ENCODE measurements around the gene LST1. TPM values are rescaled to one million over a fixed set of nuclear protein-coding genes. Genes with fewer than 3 reads are reported as not detected.

Gene LST1
- total and polyA plus RNA-seq, 2 donors (not counting 1 experiment from before 2014, with no cell fraction given) = not detected

- no peaks in the 10 kb centered on the region for H4K20me1 ChIP-seq (ENCODE audit: control insufficient read depth, extremely low read depth, insufficient read depth, low read length)
- H3K79me2 ChIP-seq (ENCODE audit: control insufficient read depth, insufficient read depth, low read length) = no peaks in the 10 kb centered on the region
- TF ChIP-seq CTCF (conservative IDR thresholded peaks at IDR 0.05 in 1 of 2, IDR thresholded peaks at IDR 0.05 in 1 of 2; ENCODE audit: low read depth in 1 of 2, low read length in 2 of 2) (no peak), EZH2 (IDR thresholded peaks at IDR 0.05; ENCODE audit: low read length, missing control alignments) (no peak)
- peak overlapping the region; percentile 27 for H3K27ac ChIP-seq (ENCODE audit: insufficient read depth, low read length)
- no peak overlapping the region for H3K4me2 ChIP-seq (ENCODE audit: extremely low read depth, insufficient read depth, low read length)
- H3K9ac ChIP-seq (ENCODE audit: insufficient read depth, low read length) = no peak overlapping the region
- H2AFZ ChIP-seq (ENCODE audit: low read length) = no peak overlapping the region
- H3K9me3 ChIP-seq (ENCODE audit: control insufficient read depth, insufficient read depth, low read depth, low read length) = no peaks in the 10 kb centered on the region
- no peaks in the 10 kb centered on the region for H3K27me3 ChIP-seq (ENCODE audit: control insufficient read depth, insufficient read depth, low read length)
- peaks cover 6% of the 10 kb centered on the region for H3K36me3 ChIP-seq (ENCODE audit: control insufficient read depth, insufficient read depth, low read length)
- peaks cover 11% of the 10 kb centered on the region for H3K4me1 ChIP-seq (ENCODE audit: control insufficient read depth, extremely low read depth, insufficient read depth, low read length)
- H3K4me3 ChIP-seq (replicated peaks in 1 of 4; ENCODE audit: control extremely low read depth in 1 of 4, insufficient read depth in 1 of 4, low read depth in 3 of 4, low read length in 4 of 4) = no peak overlapping the region
- peak in 1 of 2 donors; percentile 29 for DNase-seq (ENCODE audit: low read depth in 2 of 2)
These were observed 27.2 kb upstream of the LST1 start for GRCh38 chr6:31558631-31559500.

- TF ChIP-seq CTCF (conservative IDR thresholded peaks at IDR 0.05 in 1 of 2, IDR thresholded peaks at IDR 0.05 in 1 of 2; ENCODE audit: low read depth in 1 of 2, low read length in 2 of 2) (no peak), EZH2 (IDR thresholded peaks at IDR 0.05; ENCODE audit: low read length, missing control alignments) (no peak)
- Histone ChIP-seq H3K79me2 (ENCODE audit: control insufficient read depth, insufficient read depth, low read length) (no peaks in the 10 kb centered on the region), H3K4me1 (ENCODE audit: control insufficient read depth, extremely low read depth, insufficient read depth, low read length) (peaks cover 11% of the 10 kb centered on the region), H3K4me2 (ENCODE audit: extremely low read depth, insufficient read depth, low read length) (no peak overlapping the region), H3K4me3 (replicated peaks in 1 of 4; ENCODE audit: control extremely low read depth in 1 of 4, insufficient read depth in 1 of 4, low read depth in 3 of 4, low read length in 4 of 4) (no peak overlapping the region), H3K27ac (ENCODE audit: insufficient read depth, low read length) (peak overlapping the region; percentile 27), H3K36me3 (ENCODE audit: control insufficient read depth, insufficient read depth, low read length) (peaks cover 6% of the 10 kb centered on the region), H2AFZ (ENCODE audit: low read length) (no peak overlapping the region), H3K9me3 (ENCODE audit: control insufficient read depth, insufficient read depth, low read depth, low read length) (no peaks in the 10 kb centered on the region), H3K9ac (ENCODE audit: insufficient read depth, low read length) (no peak overlapping the region), H4K20me1 (ENCODE audit: control insufficient read depth, extremely low read depth, insufficient read depth, low read length) (no peaks in the 10 kb centered on the region), H3K27me3 (ENCODE audit: control insufficient read depth, insufficient read depth, low read length) (no peaks in the 10 kb centered on the region)
- DNase-seq (ENCODE audit: low read depth in 2 of 2) = no peak
These were observed 26.5 kb upstream of the LST1 start for GRCh38 chr6:31559606-31559957.

GRCh38 chr6:31559958-31560696 is 25.9 kb upstream of the LST1 start:
- peak; percentile 37 to 64 for DNase-seq (ENCODE audit: low read depth in 2 of 2)
- H3K9ac ChIP-seq (ENCODE audit: insufficient read depth, low read length) = no peak overlapping the region

More at GRCh38 chr6:31559958-31560696, 25.9 kb upstream of the LST1 start:
- no peaks in the 10 kb centered on the region for H3K79me2 ChIP-seq (ENCODE audit: control insufficient read depth, insufficient read depth, low read length)
- H3K27ac ChIP-seq (ENCODE audit: insufficient read depth, low read length) = no peak overlapping the region
- H2AFZ ChIP-seq (ENCODE audit: low read length) = no peak overlapping the region
- no peaks in the 10 kb centered on the region for H3K9me3 ChIP-seq (ENCODE audit: control insufficient read depth, insufficient read depth, low read depth, low read length)
- H3K4me1 ChIP-seq (ENCODE audit: control insufficient read depth, extremely low read depth, insufficient read depth, low read length) = peaks cover 11% of the 10 kb centered on the region
- no peak for TF ChIP-seq CTCF (conservative IDR thresholded peaks at IDR 0.05 in 1 of 2, IDR thresholded peaks at IDR 0.05 in 1 of 2; ENCODE audit: low read depth in 1 of 2, low read length in 2 of 2)
- TF ChIP-seq EZH2 (IDR thresholded peaks at IDR 0.05; ENCODE audit: low read length, missing control alignments) = no peak
- H3K4me3 ChIP-seq (replicated peaks in 1 of 4; ENCODE audit: control extremely low read depth in 1 of 4, insufficient read depth in 1 of 4, low read depth in 3 of 4, low read length in 4 of 4) = no peak overlapping the region
- peak overlapping the region; percentile 11 for H3K4me2 ChIP-seq (ENCODE audit: extremely low read depth, insufficient read depth, low read length)
- peaks cover 6% of the 10 kb centered on the region for H3K36me3 ChIP-seq (ENCODE audit: control insufficient read depth, insufficient read depth, low read length)
- no peaks in the 10 kb centered on the region for H4K20me1 ChIP-seq (ENCODE audit: control insufficient read depth, extremely low read depth, insufficient read depth, low read length)
- no peaks in the 10 kb centered on the region for H3K27me3 ChIP-seq (ENCODE audit: control insufficient read depth, insufficient read depth, low read length)
